Stimulated activated CD4-positive, alpha-beta T cell treated with anti-CD3 and anti-CD28 coated beads, Interleukin-2, amount 100 ng/mL, for 48 hours (primary cell): ENCODE data around the gene ZNF865.

Experiments used
- DNase-seq, 2 donors: peaks; one replicate each; pipeline ENCODE4 v3.0.0-alpha.2; 2020

ZNF865 gene

DNA sequence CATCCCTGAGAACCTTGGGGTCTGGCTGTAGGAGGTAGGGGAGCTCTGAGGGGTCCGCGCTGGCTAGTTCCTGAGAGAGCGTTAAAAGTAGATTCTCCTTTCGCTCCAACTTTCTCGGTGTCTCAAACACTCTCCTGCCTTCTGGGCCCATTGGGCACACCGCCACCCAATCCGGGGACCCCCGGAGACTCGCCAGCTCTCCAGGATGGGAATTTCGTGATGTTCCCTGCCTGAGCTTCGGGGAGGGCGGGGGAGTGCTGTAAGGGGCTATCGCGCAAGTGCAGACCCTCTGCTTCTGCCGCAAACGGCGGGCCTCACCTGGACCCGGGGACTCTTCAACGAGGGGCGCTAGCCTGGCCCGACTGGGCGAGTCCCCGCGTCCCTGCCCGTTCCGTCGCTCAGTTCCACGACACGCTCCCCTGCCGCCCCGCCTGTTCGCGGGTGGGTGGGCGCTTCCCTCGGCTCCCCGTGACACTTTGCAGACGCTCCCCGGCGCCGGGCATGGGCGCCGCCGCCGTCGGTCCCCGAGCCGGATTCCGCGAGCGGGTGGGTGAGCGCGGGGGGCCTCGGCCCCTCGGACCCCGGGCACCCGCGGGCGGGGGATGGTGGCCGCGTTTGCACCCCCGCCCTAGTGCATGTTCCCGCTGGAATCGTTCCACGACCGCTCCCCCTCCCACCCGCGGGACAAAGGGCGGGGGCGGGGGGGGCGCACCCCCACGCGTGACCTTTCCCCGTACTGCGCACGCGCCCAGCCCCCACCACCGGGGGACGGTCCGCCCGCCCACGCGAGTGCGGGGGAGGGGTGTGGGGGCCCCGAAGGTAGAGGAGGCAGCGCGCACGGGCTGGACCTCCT is 42.5 kb downstream of the ZNF865 start, which contains the start of gene CCDC106:
Gene CCDC106, plus strand, starts transcription at position 481 of the 853 bp plus-strand sequence. CDS start 835 bp downstream, outside the sequence.
- DNase-seq: no peak

DNA sequence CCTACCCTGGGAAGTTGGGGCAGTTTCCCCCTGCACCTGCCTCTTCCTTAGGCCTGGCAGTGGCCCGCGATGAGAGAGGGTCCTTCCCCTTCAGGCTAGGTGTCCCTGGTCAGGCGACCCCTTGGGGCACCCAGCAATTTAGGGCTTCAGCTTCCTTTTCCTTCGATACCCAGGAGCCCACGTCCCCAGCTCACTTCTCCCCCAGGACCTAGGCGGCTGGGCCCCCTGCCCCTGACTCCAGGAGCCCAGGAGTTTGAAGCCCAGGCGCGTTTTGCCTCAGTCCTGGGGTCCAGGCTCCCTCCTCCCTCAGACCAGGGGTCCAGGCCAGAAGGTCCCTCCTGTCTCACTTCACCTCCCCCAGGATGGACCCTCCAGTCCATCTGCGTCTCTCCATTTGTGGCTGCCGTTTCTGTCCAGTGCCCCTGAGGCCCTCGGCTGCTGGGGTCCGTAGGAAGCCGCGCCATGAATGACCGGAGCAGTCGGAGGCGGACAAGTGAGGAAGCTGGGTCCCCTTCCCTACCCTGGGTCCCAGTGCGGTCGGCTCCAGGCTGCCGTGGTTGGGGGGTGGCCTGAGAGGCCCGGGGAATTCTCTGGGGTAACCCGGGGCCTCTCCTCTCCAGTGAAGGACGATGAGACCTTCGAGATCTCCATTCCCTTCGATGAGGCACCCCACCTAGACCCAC is 43.3 kb downstream of the ZNF865 start:
- DNase-seq: no peak

DNA sequence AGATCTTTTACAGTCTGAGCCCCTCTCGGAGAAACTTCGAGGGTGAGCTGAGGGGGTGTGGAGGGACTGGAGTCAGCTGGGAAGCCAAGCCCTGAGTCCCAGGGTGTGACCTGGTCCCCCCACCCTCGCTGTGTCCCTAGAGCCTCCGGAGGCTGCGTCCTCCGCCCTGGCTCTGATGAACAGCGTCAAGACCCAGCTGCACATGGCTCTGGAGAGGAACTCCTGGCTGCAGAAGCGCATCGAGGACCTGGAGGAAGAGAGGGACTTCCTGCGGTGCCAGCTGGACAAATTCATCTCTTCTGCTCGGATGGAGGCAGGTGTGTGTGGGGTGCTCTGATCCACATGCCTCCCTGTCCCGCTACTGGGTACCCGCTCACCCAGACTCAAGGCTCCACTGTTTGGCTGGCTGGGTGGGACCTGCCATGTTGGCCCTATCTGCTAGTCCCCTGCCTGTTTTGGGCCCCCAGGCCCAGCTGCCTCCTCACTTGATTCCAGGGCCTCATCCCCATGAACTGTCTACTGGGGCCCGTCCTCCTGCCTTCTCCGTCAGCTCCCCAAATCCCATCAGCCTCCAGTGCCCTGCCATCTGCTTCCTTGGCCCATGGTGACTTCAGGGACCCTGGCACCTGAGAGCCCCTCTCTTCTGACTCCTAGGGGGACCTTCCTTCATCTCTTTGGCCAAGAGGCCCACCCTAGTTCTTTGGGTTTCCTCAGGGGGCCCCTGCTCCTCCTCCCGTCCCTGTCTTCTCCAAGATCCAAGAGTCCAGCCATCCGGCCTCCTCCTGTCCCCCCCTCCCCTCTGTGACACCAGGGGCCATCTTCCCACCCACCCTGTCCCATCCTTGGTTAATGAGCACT is 44.0 kb downstream of the ZNF865 start:
- no peak for DNase-seq

DNA sequence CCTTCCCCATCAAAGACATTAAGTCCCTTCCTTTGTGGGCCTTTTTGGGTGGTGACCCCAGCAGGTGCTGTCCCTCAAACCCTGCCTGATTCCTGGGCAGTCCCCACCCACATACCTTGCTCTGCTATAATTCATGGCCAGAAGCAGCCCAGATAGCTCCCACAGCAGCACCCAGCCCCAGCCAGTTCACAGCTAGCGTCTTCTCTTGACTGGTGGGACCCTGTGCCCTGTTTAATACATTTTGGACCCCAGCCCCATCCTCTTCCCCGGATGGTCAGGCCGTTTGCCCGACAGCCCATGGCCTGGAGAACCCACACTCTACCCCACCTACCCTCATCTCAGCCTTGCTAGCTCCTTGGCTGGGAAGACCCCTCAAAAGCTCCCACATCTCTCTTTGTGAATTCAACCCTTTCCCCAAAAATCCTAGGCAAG is 44.7 kb downstream of the ZNF865 start:
- no peak for DNase-seq

DNA sequence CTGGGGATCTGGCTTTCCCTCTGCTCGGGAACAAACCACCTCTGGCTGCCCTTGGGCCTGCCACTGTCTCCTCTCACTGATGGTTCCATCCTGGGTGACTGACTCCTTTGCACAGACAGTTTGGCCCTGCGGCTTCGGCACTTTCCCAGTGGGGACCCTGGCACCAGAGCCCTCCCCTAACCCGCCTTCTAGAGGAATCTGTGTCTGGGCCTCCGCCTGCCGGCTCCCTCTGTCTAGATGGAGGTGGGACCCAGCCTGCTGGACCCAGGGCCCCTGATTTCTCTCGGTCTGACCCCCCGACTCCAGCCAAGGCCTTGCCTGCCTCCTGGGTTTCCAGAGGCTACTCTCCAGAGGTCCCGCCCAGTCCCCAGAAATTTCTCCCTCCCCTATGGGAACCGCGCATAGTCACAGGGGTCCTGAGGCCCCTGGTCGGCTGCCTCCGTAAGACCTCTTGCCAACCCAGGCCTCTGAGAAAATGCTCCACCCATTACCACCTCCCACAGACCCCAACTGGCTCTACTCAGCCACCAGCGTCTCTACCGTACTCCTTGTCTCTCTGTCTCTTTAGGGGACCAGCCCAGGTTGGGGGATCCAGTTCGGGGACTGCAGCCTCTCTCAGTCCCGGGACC is 45.3 kb downstream of the ZNF865 start:
- no peak for DNase-seq

DNA sequence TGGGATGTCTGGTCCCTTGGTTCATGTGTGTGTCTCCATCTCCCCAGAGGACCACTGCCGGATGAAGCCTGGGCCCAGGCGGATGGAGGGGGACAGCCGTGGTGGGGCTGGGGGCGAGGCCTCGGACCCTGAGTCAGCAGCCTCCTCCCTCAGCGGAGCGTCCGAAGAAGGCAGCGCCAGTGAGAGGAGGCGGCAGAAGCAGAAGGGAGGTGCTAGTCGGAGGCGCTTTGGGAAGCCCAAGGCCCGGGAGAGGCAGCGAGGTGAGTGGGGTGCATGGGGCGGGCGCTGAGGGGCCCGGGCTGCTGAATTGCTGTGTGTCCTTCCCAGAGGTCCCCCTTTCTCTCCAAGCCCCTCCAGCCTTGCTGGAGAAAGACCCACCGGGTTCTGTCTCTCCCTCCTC is 45.8 kb downstream of the ZNF865 start:
- DNase-seq: no peak

DNA sequence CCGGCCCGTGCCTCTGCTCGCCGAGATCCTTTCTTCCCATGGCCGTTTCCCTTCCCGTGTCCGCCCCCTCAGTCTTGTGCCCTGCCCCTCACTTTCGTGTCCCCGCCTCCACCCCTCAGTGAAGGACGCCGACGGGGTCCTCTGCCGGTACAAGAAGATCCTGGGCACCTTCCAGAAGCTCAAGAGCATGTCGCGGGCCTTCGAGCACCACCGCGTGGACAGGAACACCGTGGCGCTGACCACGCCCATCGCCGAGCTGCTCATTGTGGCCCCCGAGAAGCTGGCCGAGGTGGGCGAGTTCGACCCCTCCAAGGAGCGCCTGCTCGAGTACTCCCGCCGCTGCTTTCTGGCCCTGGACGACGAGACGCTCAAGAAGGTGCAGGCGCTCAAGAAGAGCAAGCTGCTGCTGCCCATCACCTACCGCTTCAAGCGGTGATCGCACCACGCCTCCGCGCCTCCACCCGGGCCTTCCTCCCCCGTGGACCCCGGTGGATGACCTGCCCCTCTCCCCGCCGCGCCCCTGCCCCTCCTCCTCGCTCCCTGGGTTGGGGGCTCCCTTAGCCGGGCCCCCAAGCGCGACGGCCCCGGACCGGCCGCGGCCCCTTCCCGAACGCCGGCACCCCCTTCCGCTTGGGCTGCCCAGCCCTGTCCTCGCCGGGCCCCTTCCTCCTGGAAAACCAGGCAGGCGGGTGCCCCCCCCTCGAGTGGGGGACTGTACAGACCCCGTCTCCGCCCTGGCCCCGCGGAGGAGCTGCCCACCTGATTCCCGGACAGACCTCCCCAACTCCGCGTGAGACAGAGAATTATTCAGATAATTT is 47.1 kb downstream of the ZNF865 start:
- no peak for DNase-seq

DNA sequence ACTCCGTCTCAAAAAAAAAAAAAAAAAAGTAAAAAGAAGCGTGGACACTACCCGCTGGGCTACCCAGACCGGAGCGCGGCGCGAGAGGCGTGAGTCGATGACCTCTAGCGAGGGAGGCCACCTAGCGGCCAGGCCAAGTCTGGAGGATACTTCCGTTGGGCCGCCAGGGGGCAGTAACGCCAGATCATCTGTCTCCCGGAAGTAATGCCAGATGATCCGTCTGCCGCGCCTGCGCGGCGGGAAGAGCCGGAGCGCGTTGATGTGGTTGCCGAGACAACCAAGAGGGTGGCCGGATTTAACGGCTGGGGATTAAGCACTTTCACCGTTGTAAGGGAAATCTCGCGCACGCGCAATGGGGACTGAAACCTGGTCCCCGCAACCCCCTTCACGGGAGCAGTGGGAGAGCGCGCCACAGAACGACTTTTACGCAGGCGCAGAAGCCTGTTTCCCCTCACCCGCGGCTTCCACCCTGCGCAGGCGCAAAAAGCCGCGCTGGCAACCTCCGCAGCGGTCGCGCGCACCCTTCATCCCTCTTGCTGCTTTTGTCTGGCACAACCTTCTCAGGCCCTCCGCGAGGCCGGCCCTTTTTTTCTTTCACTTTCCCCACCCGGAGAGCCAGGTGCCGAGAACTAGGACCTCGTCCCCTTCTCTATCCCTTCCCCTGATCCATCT is 48.3 kb downstream of the ZNF865 start:
- peak; percentile 93 to 97 for DNase-seq

DNA sequence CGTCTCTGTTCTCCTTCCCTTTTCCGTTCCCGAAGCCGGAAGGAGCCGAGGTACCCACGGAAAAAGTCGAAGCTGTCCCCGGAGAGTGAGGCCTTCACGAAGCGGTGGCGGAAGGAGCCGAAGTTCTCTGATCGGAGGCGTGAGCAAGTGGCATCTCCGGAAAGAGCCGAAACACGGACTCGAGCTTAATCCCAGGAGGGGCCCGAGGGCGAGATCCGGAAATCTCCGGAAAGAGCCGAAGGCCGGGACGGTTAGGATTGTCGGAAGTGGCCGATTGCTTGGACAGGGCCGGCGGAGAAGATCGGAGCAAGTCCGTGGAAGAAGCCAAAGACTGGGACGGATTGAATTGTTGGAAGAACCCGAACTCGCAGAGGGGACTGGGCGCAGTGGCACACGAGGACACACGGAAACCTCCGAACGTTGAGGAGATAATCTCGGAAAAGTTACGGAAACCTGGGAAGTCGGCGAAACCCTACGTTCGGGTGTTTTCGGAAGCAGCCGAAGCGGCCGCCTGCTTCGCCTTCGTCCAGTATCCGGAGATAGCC is 48.9 kb downstream of the ZNF865 start:
- peak; percentile 96 to 98 for DNase-seq

GRCh38 chr19:55654868-55655647 is 49.6 kb downstream of the ZNF865 start, which contains the start of gene U2AF2:
TSS of gene U2AF2 (plus strand) at chr19:55655035. CDS start at chr19:55655105, 70 bp downstream.
- peak; percentile 96 to 97 for DNase-seq

DNA sequence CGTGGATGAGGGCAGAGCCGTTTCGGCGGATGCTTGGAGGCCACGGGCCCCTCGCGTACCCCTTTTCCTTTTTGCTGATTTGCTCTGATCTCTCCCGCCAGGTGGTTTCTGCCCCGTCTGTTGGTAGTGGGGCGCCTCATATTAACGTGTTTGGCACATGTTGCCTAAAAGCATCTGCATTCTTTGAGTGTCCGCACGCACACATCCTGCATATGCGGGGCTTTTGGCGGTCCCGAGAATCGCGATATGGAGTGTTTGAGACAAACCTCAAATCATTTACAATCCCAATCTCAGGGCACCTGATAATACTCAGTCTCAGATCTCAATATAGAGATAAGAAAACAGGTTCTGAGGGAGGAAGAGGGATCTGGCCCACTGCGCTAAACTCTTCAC is 50.2 kb downstream of the ZNF865 start:
- no peak for DNase-seq

DNA sequence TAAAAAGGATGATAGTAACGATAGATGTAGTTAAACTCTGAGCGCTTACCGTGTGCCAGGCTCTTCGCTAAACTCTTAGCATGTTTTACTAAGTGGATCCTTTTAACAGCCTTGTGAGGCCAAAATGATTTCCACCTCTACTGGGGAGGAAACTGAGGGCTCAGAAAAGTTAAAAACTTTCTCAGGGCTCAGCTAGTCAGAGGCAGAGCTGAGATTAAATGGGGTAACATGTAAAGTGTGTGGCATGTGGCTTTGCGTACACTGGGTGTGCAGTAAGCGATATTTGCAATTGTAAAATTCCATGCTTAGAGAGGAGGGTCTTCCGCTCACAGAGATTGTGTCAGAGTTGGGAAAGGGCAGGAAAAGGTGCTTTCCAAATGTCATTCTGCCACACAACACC is 51.1 kb downstream of the ZNF865 start:
- no peak for DNase-seq

DNA sequence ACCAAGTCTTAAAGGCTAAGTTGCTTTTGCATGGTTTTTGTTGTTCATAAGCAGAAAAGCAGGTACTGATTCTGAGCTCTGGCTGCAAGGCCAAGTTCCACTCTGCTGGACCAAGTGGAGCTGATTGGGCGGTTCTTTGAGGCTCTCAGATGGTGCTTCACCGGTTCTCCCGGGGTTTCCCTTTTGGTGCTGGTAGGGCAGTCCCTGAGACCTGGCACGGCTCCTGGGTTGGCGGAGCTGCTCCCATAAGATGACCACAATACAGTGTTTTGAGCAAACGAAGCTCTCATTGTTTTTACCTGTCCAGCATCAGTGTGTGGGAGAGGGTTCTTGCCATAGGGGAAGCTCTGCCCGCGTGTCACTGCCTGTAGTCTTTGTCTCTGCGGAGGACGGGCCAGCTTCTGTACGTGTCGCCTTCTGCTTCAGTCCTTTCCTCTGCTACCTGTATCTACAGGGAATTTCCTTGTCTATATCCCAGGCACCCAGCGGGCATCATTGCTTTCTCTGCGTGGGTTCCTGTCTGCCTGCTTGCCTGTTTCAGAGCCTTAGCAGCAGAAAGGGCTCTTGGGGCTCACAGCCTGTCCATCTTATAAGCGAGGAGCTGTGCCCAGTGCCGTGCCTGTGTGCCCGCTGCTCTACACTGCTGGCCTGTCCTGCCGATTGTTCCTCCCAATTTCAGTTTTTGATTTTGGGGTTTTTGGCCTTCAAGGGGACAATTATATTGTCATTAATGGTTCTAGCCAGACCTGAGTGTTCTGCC is 51.7 kb downstream of the ZNF865 start:
- no peak for DNase-seq

DNA sequence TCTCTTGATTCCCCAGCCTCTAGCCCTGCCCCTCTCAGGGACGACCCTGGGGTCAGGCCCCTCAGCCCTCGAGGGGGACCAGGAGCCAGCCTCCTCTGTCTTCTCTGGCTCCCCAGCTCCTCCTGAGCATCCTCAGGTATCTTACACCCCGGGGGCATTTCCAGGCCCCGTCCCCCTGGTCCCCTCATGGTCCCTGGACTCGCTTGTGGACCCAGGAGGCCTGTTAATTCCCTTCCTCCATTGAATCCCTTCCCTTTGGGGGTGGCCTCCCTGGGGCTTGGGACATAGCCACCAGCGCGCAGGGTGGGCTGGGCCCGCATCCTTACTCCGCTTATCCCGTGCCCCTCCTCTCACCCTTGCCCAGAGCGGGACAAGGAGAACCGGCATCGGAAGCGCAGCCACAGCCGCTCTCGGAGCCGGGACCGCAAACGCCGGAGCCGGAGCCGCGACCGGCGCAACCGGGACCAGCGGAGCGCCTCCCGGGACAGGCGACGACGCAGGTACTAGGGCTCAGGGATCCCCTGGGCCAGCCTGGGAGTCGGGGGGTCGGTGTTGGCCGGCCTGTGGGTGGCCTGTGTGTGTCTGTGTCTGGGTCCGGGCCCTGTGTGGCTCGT is 53.5 kb downstream of the ZNF865 start:
- DNase-seq: no peak

GRCh38 chr19:55659822-55660221 is 54.4 kb downstream of the ZNF865 start:
- no peak for DNase-seq

DNA sequence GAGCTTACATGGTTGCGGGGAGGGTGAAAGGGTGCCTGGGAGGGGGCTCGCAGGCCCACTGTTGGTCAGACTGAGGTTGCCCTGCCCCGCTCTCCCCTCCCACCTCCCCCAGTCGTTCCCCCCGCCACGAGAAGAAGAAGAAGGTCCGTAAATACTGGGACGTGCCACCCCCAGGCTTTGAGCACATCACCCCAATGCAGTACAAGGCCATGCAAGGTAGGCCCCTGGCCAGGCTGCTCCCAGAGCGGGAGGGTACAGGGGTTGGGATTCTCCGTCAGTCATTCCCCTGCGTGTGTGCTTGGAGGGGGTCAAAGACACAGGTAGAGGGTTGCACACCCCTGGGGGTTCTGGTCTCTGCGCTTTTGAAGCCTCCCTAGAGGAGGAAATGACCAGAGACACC is 55.0 kb downstream of the ZNF865 start:
- DNase-seq: no peak

DNA sequence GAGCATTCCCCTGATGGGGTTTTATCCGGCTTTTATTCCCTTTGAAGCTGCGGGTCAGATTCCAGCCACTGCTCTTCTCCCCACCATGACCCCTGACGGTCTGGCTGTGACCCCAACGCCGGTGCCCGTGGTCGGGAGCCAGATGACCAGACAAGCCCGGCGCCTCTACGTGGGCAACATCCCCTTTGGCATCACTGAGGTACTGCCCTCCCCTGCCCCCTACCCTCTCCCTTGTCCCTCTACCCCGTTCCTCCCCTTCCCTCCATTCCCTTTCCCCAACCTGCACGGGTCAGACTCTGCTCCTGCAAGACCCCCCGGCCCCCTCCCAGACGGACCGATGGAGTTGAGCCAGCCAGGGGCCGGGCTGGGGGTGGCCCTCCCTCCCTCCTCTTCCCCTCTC is 55.5 kb downstream of the ZNF865 start:
- no peak for DNase-seq

- DNase-seq: no peak
These were observed 56.4 kb downstream of the ZNF865 start for GRCh38 chr19:55661826-55662225.
